DMS153 treated with DMSO at 0.1 percent for 48 hours (cell line): Measurements from ENCODE around the gene HS3ST2.
"Not testable (repeated sequence)": the region's sequence is repeated elsewhere in the genome, so short reads cannot be mapped to it uniquely, and the experiment has no call there.

Experiments used
- DNase-seq: peaks from one replicate; lab custom pipeline; 2025; ENCODE audit not compliant: unreplicated experiment; lab: John Stamatoyannopoulos, UW

HS3ST2 gene

DNA sequence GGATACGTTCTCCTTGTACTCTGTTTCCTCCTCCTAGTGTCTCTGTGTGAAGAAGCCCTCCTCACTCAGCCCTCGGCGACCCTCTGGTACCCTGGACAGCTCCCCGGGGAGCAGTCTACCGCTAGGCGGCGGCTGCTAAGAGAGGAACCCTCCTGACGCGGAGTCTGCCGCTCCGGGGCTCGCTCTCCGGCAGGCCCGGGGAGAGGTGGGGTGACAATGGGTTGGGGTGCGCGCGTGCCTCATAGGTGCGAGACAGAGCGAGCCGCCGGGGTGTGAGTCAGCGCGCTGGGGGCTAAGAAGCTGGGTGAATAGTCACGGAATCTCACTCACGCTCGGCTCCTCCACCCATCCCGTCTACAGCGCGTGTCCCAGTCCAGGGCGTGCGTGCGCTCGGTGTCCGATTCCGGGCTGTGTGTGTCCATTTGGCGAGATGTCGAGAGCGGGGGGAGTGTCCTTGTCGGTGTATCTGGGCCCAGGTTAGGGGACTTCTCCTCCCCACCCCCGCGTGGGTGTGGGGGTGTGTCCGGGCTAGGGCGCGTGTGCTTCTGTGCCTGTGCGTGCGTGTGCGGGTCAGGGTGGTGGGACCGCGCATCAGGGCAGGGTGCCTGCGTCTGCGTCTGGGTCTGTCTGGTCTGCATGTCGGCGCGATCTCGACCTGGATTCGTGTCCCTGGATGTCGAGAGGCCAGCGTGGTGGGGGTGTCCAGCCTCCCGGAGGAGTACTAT is 577 bp upstream of the HS3ST2 start:
- no peak for DNase-seq

DNA sequence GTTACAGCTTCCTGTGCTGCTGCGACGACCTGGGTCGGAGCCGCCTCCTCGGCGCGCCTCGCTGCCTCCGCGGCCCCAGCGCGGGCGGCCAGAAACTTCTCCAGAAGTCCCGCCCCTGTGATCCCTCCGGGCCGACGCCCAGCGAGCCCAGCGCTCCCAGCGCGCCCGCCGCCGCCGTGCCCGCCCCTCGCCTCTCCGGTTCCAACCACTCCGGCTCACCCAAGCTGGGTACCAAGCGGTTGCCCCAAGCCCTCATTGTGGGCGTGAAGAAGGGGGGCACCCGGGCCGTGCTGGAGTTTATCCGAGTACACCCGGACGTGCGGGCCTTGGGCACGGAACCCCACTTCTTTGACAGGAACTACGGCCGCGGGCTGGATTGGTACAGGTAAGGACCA is 746 bp downstream of the HS3ST2 start:
- DNase-seq = no peak

DNA sequence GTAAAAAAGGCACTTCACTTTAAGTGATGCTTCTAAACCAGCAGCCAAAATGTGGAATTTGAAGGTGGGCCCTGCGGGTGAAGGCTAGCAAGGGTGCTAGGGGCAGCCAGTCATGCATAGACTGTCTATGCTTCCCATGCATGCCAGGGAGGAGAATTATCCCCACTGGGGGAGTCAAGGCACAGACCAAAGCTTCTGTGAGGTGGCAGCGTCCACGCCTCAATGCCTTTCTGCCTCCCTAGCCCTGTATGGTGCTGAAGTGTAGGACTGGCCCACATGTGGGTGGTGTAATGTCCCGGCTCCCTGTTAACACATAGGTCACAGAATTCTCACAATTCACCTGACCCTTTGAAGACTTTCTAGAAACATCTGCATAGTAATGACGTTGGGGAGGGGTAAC is 1.9 kb downstream of the HS3ST2 start:
- DNase-seq = no peak

DNA sequence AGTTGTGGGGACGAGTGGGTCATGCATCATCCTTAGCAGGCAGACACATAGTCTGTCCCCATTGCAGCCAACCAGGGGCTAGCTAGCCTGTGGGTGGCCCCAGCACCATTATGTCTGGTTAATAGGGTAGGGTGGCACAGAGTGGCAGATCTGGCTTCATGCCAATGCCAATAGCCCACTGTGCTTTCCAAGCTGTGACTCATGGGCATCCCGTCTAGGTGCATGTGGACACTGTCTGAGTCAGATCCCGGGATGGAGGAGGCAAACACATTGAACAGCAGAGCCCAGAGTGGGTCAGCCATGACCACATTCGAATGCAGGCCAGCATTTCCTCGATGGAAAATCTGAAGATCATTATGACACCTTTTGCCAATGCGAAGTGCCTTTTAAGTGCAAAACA is 2.5 kb downstream of the HS3ST2 start:
- DNase-seq = no peak

DNA sequence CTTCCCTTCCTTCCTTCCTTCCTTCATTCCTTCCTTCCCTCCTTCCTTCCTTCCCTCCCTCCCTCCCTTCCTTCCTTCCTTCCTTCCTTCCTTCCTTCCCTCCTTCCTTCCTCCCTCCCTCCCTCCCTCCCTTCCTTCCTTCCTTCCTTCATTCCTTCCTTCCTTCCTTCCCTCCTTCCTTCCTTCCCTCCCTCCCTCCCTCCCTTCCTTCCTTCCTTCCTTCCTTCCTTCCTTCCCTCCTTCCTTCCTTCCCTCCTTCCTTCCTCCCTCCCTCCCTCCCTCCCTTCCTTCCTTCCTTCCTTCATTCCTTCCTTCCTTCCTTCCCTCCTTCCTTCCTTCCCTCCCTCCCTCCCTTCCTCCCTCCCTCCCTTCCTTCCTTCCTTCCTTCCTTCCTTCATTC is 4.8 kb downstream of the HS3ST2 start:
- DNase-seq = not testable (repeated sequence)

DNA sequence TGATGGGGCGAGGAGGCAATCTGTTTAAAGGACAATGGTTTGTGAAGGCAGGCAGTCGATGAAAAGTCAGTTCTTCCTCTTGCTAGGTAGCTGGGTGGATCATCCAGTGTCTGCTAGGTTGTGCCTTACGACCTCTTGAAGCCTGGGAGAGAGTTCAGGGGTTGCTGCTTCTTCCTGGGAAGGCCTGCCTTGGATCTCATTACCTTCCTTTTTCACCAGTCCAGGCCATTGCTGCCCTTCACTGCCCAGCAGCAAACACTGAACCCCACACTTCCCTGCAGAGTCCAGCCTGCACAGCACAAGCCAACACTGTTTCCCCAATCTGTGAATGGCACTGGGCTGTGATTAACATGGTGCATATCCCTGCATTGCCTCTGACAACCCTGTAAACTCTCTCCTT is 24.7 kb downstream of the HS3ST2 start:
- DNase-seq = no peak

DNA sequence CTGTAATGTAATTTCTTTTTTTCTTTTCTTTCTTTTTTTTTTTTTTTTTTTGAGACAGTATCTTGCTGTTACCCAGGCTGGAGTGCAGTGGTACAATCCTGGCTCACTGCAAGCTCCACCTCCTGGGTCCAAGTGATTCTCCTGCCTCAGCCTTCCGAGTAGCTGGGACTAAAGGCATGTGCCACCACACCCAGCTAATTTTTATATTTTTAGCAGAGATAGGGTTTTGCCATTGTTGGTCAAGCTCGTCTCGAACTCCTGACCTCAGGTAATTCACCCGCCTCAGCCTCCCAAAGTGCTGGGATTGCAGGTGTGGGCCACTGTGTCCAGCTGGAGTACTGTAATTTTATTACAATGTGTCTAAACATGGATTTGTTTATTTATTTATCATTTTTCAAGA is 28.1 kb downstream of the HS3ST2 start:
- not testable (repeated sequence) for DNase-seq

DNA sequence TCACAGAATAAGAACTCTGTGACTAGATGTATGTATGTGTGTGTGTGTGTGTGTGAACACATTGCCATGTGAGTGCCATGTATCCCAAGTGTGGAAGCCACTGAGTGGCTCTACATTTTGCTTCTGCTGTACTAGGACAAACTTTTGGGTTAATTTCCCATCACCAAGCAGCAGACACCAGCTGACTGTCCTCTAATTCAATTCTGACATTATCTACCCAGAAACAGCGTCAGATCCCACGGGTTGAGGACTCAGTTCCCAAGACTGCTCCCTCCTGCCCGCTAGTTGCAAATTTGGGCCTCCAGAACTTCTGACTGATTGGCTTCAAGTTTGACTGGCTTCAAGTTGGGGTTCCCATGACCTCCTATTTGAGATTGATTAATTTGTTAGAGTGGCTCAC is 29.2 kb downstream of the HS3ST2 start:
- no peak for DNase-seq

DNA sequence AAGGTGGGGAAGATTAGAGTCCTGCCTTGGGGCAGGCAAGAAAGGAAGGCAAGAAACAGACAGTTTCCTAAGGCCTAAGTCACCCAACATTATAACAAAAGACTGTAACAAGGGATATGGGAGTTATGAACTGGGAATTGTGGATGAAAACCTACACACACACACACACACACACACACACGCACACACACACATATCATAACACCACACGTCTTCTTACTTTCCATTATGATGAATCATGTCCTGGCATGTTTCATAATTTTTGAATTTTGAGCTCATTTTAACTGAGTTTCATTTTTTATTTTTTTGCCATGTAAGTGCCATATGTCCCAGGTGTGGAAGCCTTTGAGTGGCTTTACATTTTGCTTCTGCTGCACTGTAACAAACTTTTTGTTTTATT is 29.9 kb downstream of the HS3ST2 start:
- DNase-seq = no peak

DNA sequence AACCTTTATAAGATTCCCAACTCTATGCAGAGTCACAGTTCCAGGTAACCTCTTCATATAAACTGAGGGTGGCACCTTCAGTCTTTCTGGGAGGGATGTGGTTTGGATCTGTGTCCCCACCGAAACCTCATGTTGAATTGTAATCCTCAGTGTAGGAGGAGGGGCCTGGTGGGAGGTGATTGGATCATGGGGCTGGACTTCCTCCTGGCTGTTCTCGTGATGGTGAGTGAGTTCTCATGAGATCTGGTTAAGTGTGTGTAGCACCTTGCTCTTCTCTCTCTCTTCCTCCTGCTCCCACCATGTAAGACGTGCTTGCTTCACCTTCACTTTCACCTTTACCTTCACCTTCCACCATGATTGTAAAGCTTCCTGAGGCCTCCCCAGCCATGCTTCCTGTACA is 30.5 kb downstream of the HS3ST2 start:
- no peak for DNase-seq

DNA sequence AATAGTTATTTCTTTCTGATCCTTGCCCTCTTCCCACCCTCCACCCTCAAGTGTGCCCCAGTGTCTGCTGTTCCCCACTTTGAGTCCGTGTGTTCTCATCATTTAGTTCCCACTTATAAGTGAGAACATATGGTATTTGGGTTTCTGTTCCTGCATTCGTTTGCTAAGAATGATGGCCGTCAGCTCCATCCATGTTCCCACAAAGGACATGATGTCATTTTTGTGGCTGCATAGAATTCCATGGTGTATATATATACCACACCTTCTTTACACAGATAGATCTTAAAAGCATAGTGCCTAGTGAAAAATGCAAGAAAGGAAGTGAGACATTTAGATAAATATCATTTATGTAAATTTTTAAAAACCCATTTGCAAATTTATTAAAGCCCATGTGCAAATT is 33.1 kb downstream of the HS3ST2 start:
- DNase-seq = no peak

DNA sequence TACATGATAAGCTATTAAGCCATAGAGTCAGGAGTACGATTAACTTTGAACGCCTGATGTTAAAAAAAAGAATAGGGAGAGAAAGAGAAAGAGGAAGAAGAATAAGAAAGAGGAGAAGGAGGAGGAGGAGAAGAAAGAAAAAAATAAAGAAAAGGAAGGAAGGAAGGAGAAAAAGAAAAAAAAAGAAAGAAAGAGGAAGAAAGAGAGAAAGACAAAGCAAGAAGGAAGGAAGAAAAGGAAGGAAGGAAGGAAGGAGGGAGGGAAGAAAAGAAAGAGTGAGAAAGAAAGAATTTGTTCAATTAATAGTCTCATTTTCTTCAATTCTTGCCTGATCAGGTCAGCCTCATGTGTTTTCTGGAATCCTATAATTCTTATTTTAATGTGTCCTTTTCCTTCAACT is 33.7 kb downstream of the HS3ST2 start:
- DNase-seq = no peak

DNA sequence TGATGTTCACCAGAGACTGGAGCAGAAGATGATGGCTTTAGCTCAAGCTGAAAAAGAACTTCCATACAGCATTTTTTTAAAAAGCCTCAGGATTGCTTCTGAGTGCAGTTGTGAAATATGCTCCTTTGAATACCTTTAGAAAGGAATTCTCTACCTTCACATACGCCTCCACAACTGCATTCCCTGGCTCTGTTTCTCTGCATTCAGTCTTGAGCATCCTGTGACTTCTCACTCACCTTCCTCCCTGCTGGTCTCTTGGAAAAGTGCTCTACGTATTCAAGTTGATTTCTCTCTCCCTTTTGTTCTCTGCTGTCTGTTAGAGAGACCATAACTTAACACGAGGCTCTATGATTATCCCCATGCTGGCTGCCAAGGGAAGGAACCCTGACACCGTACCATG is 34.5 kb downstream of the HS3ST2 start:
- DNase-seq = no peak

DNA sequence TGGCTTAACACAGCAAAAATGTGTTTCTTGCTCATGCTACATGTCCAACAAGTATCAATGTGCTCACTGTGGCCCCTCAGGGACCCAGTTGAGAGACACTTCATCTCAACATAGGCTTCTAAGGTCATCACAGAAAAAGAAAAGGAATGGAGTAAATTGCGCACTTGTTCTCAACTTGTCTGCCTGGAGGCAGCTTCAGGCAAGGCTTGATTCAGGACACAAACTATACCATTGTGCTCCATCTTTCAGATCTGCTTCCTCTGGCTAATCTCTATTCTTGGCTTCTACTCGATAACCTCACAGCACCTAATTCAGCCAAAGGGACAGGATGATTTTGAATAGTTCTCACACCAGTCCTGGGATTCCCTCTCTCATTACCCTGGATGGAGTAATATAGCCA is 35.6 kb downstream of the HS3ST2 start:
- no peak for DNase-seq

DNA sequence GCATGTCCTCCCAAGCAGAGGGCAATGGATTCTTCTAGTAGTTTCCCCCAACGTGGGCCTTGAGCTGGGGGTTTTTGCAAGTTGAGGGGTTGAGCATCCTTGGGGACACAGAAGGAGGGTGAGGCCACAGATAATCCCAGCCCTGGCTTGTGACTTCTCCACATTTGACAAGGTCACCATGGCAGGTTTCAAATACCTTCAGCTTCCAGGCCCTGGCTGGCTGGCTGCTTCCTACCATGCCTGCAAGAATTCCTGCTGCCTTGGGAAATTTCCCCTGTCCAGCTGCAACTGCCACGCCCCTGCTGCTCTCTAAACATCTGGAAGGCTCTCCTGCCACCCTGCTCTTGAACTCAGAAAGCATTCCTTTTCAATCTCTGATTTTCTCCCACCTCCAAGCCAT is 41.3 kb downstream of the HS3ST2 start:
- no peak for DNase-seq

DNA sequence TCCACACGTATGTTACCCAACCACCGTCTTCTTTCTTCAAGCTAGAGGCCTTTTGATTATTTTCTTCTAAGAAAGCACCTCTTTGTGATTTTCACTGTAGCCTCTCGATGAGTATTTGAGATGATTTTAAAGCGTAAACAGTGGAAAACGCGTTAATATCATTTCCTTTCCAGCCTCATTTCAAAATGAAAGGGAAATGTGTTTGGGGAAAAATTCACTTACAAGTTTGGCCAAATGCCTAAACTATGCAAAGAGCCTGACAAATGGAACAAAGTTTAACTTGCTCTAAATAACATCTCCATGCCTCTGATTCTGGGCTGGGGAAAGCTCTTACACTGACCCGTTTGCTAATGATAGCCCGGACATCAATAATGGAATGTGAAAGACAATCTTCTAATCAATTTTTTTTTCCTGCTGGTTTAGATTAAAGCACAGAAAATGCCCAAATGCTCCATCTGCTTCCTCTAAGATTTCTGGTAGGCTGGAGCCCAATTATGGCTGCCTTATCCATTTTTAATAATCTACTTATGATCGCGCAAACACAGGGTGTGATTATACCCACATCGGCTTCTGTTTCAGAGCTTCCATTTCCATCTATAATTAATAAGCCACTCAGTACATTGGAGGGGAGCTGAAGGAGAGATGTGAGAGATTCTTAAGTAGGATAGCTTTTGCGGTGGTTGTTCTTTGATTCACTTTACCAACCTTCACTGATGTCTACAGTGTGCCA is 43.5 kb downstream of the HS3ST2 start:
- DNase-seq = no peak

DNA sequence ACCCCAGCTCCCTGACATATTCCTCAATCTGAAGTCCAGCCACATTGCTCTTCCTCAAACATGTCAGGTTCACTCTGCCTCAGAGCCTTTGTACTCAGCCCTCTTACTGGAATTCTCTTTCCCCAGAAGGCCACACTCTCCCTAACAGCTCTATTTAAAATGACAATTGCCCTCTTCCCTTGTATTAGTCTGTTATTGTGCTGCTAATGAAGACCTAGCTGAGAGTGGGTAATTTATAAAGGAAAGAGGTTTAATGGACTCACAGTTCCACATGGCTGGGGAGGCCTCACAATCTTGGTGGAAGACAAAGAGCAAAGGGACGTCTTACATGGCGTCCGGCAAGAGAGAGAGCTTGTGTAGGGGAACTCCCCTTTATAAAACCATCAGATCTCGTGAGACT is 46.0 kb downstream of the HS3ST2 start:
- DNase-seq = no peak

DNA sequence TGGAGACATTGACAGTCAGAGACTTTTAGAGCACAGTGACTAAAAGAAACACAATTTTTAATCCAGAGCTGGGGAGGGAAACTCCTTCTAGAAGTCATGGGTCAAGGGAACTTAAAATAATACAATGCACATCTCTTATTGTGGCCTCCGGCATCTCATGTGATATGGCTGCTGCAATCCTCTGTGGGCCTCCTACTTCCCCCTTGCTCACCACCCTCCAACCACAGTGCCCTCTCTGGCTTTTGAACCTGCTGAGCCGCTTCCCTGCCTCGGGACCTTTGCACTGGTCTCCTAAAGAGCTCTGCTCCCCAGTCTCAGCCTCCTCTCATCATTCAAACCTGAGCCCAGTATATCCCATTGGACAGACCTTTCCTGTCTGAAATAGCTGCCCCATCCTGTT is 47.6 kb downstream of the HS3ST2 start:
- DNase-seq = no peak

DNA sequence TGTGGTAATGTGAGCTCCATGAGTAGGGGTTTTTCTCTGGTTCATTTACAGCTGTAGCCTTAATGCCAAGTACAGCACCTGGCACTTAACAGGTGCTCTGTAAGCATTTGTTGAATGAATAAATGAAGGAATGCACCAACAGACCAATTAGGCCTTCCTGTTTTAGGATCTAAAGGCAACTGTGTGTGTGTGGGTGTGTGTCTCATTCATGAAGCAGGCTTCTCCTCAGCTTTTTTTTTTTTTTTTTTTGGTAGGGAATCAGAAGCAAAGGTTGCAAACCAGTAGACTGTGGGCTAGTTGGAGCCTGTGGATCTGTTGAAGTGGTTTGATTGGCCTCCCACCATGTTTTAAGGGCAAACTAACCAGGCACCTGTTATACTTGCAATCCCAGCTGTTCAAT is 48.1 kb downstream of the HS3ST2 start:
- no peak for DNase-seq

DNA sequence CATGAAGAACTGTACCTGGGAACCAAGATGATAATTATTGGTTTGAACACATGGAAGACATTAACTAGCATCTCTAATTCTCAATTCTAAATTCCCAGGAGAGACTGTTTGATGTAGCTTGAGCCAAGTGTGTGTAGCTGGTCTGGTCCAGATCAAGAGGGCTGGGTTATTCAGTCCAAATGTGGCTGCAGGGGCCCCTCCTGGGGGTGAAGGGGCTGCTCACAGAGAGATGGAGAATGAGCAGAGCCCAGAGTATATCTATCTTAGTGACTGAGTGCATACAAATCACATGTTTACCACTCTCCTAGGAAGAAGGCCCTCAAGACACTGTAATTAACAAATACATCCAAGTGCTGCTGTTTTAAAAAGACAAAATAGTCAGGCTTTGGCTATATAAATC is 50.4 kb downstream of the HS3ST2 start:
- DNase-seq = no peak

DNA sequence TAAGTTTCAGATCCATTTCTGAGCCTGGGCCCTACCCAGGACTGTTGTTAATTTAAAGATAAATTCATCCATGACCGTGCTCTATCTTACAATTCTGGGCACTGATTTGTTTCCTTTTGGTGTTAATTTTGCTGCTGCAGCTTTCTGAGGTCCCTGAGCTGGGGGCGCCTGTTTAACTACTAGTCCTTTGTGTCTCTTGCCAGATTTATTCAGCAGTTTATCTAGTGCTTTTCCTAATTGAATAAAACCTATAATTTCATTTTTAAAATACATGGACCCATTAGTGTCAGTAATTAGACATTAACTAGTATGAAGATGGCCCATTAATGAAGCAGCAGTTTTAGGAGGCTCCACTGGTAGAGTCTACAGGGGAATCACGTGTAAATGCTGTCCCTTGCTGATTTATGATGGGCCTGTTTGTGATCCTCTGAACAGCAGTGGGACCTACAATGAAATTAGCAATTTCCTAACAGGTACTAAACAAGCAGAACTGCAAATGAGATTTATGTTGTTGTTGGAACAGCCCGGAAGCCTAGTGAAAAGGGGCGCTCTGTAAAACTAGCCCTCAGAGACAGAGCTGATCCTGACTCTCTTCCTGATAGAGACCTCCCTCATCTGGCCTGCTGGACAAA is 54.7 kb downstream of the HS3ST2 start:
- no peak for DNase-seq

DNA sequence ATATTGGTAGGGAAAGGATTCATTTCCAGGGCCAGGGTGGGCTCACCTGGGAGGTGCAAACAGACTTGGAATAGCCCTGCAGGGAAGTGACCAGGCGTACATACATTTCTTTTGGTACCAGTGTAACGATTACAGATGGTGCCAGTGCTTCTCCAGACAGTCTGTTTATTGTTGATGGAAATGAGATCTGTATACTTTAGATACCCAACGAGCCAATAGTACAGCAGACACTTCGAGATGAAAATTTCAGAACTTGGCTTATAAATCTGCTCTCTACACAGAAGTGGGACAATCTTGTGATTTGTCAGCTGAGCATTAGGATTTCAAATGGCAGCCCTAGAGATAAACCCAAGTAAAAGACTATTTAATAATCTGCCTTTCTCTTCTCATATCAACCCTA is 57.9 kb downstream of the HS3ST2 start:
- DNase-seq = no peak
